GM19193 (cell line): ENCODE results near the gene MOB4.

Source experiments
- POLR2A ChIP-seq: IDR thresholded peaks from 4 replicates; pipeline ENCODE4 v1.6.1; 2011; ENCODE audit not compliant: insufficient read depth, insufficient read length; ENCODE audit errors: extremely low read depth

The MOB4 gene

DNA sequence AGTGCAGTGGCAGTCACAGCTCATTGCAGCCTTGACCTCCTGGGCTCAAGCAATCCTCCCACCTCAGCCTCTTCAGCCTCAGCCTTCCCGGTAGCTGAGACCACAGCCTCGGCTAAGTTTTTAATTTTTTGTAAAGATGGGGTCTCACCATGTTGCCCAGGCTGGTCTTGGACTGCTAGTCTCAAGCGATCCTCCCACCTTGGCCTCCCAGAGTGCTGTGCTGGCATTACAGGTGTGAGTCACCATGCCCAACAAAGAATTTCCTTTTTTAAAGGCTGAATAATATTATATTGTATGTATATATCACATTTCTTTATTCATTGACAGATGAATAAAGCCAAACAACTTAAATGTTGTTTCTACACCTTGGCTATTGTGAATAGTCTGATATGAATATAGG is 42.5 kb downstream of the MOB4 start:
- TF ChIP-seq POLR2A = no peak

GRCh38 chr2:197559681-197560080 is 43.8 kb downstream of the MOB4 start:
- no peak for TF ChIP-seq POLR2A

- no peak for TF ChIP-seq POLR2A
These were observed 44.3 kb downstream of the MOB4 start for GRCh38 chr2:197560146-197560665.

GRCh38 chr2:197571627-197572271 is 55.9 kb downstream of the MOB4 start:
- no peak for TF ChIP-seq POLR2A

GRCh38 chr2:197573608-197574007 is 57.7 kb downstream of the MOB4 start:
- no peak for TF ChIP-seq POLR2A

GRCh38 chr2:197575987-197576386 is 60.1 kb downstream of the MOB4 start:
- no peak for TF ChIP-seq POLR2A

DNA sequence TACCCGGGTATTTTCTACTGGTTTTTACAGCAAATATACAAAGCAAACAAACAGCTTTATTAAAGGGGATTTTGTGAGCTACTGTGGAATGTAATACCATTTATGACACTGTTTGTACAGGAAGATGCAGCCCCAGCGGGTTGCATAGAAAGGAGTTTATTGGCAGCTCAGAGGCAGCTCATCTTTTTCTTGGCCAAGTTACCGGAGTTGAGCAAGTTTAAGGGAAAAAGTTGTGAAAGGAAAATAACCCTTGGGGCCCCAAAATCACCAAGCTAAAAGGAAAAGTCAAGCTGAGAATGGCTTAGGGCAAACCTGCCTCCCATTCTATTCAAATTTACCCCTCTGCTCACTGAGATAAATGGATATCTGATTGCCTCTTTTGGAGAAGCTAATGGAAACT is 60.8 kb downstream of the MOB4 start:
- no peak for TF ChIP-seq POLR2A

DNA sequence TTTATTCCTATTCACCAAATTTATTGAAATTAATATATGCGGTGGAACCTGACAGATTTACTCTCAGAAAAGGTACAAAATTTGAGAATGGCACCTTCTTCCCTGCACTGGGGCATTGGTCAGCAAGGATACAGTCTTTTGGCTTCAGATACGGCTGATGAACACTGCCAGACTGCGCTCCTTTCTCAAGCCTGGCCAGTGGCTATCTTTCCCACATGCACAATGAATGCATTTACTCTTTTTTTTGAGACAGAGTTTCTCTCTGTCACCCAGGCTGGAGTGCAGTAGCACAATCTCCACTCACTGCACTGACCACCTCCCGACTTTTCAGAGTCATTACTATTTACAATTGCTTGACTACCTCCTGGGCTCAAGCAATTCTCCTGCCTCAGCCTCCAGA is 61.6 kb downstream of the MOB4 start:
- TF ChIP-seq POLR2A = no peak

- no peak for TF ChIP-seq POLR2A
These were observed 75.6 kb downstream of the MOB4 start for GRCh38 chr2:197591339-197592072.

DNA sequence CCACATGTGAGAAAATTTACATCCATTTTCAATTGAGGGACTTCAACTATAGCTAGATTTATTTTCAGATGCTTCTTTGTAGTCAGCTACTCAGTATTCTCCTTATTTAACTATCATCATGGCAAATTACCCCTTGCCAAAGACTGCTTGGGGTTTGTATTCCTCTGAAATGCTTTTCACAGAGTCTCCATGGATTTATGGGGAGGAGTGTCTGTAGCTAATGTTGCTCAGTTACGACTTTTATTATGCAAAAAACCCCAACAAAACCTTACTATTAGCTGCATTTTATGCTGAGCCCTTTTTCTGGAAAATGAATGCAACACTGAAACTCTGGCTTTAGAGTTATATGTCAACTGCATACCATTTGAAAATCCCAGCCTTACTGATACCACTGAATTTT is 80.9 kb downstream of the MOB4 start:
- TF ChIP-seq POLR2A = no peak

GRCh38 chr2:197597166-197597565 is 81.3 kb downstream of the MOB4 start:
- no peak for TF ChIP-seq POLR2A

DNA sequence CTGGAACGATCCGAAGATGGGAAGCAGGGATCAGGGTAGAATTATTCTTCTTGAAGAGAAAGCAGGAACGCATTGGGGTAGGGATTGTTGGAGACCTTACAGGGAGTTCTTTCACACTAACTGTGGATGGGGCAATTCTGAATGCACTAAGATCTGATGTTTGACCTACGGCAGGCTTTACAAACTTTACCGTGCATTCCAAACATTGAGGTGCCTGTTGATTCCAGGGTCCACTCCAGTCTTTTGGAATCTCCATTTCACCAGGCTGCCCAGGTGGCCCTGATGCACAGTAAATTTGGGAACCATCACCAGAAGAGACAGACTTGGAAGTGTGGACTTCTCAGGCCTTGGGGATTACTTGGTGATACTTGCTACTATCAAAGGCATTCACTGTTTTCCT is 82.6 kb downstream of the MOB4 start:
- no peak for TF ChIP-seq POLR2A

- no peak for TF ChIP-seq POLR2A
These were observed 83.6 kb downstream of the MOB4 start for GRCh38 chr2:197599285-197599965.

DNA sequence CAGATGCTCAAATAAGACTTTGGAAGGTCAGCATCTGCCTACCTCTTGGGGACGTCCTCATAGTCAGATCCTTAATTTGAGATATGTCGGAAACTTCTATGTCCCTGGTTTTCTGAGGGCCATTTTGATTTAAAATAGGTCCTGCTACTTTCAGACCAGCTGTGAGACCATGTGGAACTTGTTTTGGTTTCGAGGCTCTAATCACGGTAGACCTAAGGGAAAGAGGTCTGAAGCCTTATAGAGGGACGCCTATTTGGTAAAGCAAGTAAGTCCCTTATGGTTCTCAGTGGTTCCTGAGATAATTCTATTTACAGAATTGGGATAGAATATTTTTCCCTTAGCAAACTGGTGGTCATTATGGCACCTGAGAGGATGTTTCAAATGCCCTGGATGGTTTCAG is 84.4 kb downstream of the MOB4 start:
- no peak for TF ChIP-seq POLR2A

DNA sequence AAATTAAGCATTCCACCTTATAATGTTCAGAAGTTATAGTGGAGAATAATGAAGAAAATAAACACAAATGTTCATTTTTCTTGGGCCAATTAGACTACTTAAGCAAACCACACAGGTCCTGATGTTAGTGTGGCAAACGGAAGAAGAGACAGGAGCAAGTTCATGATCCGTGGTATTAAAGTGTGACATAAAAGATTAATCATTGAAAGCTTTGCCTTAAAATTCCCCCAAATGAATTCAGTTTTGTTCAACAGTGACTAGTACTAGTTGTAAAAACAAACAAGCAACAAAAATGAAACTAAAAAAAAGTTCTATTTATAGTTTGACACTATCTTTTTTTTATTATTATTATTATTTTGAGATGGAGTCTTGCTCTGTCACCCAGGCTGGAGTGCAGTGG is 85.9 kb downstream of the MOB4 start:
- no peak for TF ChIP-seq POLR2A
